Heart right ventricle (tissue), 16 donors: ENCODE measurements around the gene SIRPD. TPM values are rescaled to one million over a fixed set of nuclear protein-coding genes. Genes with fewer than 3 reads are reported as not detected.

Experiments used
- ATAC-seq, 8 donors: fragments of 200-7000 bp; cut with Tn5 transposase; one replicate each; pipeline ENCODE4 v1.9.1; 2020; ENCODE audit warnings: mild to moderate bottlenecking in 8 of 8, moderate library complexity in 8 of 8, moderate number of reproducible peaks in 1 of 8
- DNase-seq, 2 donors: peaks; one replicate each; pipeline ENCODE4 v3.0.0-alpha.2; 2020
- H3K27ac ChIP-seq, 10 donors: fragments of 200-600 bp; sonication (generic) in 2 of 10; one replicate each; pipeline versions ENCODE4 v1.5.0 to v1.8.0; 2020 to 2022; ENCODE audit warnings: mild to moderate bottlenecking in 3 of 10
- H3K27me3 ChIP-seq, 7 donors: fragments of 200-600 bp; one replicate each; pipeline ENCODE4 v1.8.0; 2021 to 2022; ENCODE audit warnings: mild to moderate bottlenecking in 2 of 7
- H3K36me3 ChIP-seq, 9 donors: fragments of 200-600 bp; sonication (generic) in 1 of 9; one replicate each; pipeline versions ENCODE4 v1.5.0 to v1.8.0; 2020 to 2022; ENCODE audit warnings: mild to moderate bottlenecking in 2 of 9
- H3K4me1 ChIP-seq, 9 donors: fragments of 200-600 bp; sonication (generic) in 1 of 9; one replicate each; pipeline versions ENCODE4 v1.5.0 to v1.8.0; 2020 to 2022; ENCODE audit warnings: mild to moderate bottlenecking in 4 of 9
- H3K4me3 ChIP-seq, 10 donors: fragments of 200-600 bp; sonication (generic) in 2 of 10; one replicate each; pipeline versions ENCODE4 v1.5.0 to v1.8.0; 2020 to 2022; ENCODE audit warnings: mild to moderate bottlenecking in 7 of 10, moderate library complexity in 2 of 10
- H3K9me3 ChIP-seq, 11 donors: fragments of 200-600 bp in 10 of 11; sonication (generic) in 2 of 11; one replicate each; pipeline versions ENCODE4 v1.5.0 to v1.8.0; 2013 to 2022; ENCODE audit warnings: mild to moderate bottlenecking in 2 of 11, control low read depth in 1 of 11, moderate library complexity in 1 of 11
- WGBS, 2 donors: extraction: QIAGEN DNeasy Blood & Tissue Kit; methylation state at CpG; one replicate each; pipeline ENCODE4 v1.1.7; 2013; ENCODE audit warnings: inconsistent platforms in 1 of 2; 5-methylcytosine and 5-hydroxymethylcytosine counted together
- intact Hi-C, 10 donors: fragments of 100-400 bp; cut with DNase I; formaldehyde crosslinking; loops; one replicate each; pipeline versions ENCODE4 v1.11.1 to v1.14.2; 2022
- polyA plus RNA-seq, 2 donors: library from polyadenylated mRNA; stranded (reverse); fragments of 200-250 nt; gene quantifications; one replicate each; pipeline ENCODE4 v1.2.3, GENCODE V29; 2013
- total RNA-seq, 10 donors: library from RNA; stranded (reverse); fragmentation: NEBNext Ultra II Directional in 3 of 10; extraction: Animal tissue kit (Norgen Biotek cat#: 25700) in 3 of 10; gene quantifications; one replicate each; pipeline versions ENCODE4 v1.2.1 to v1.2.4, GENCODE V29; 2021 to 2023
- TF ChIP-seq, protein P1 (sequence below), 9 donors: fragments of 200-600 bp; sonication (generic) in 2 of 9; IDR thresholded peaks; one replicate each; pipeline versions ENCODE4 v1.5.0 to v1.8.0; 2021 to 2022; ENCODE audit warnings: antibody characterized with exemption in 9 of 9, mild to moderate bottlenecking in 5 of 9, moderate library complexity in 1 of 9
- donor health status: Arrhythmogenic right ventricular cardiomyopathy.
- donor health status: ischemic (EF 13 %, LVEDD 7.1; RV severe dilation, severe dysfunction).
- donor health status: healthy with polysubstance abuse.
- donor health status: DM: no; HTN: yes; CAD: no.
- donor health status: DM: no; HTN: no; CAD: no.
- donor health status: ischemic (EF 25% LVEDD 6.9; RV normal size, moderate dysfunction).
- donor health status: ischemic (EF 25% LVEDD 5.7; RV mildly dilated, moderate dysfunction).
- donor health status: healthy.
- donor health status: DM: yes; HTN: yes; CAD: no.
- donor health status: Ischemic cardiomyopathy.
- donor health status: ischemic (EF 35%, LVEDD 5.7; RV mildly dilated, moderate dysfunction).
- donor health status: nonischemic (EF 11% LVEDD 7.7; RV severe dilation, severe dysfunction).
- donor health status: DM: yes; HTN: yes; CAD: no.
- donor health status: PGD.
- donor health status: ischemic (EF 29% LVEDD 5.4; RV normal size, mild dysfunction).
- donor health status: nonischemic (EF 23%, LVEDD 6.1; RV moderate dilation, normal function).

Gene SIRPD
- total and polyA plus RNA-seq, 12 donors = 0.17 to 0.23 TPM; not detected in 10

GRCh38 chr20:1491281-1491840 is 66.1 kb downstream of the SIRPD start, which contains the start of gene SIRPB2:
TSS of gene SIRPB2 (minus strand) at chr20:1491420. CDS start at chr20:1491359, 61 bp downstream.
- Histone ChIP-seq H3K4me3 (peak within 1 kb of the TSS in 8 of 10 donors; percentile 8 to 55 (median 20)), H3K9me3 (peaks cover 0 to 3% (median 0%) of the 10 kb centered on the region in 11 donors), H3K4me1 (peaks cover 0 to 56% (median 6%) of the 10 kb centered on the region in 9 donors), H3K27me3 (peaks cover 0 to 2% (median 0%) of the 10 kb centered on the region in 7 donors), H3K27ac (peak within 1 kb of the TSS in 9 of 10 donors; percentile 22 to 92 (median 61)), H3K36me3 (no peaks in the 10 kb centered on the region)
- intact Hi-C loops = no loop called here
- DNase-seq (peak; percentile 42 to 50), ATAC-seq (peak; percentile 77 to 82 (median 78))
- TF ChIP-seq, protein P1, sequence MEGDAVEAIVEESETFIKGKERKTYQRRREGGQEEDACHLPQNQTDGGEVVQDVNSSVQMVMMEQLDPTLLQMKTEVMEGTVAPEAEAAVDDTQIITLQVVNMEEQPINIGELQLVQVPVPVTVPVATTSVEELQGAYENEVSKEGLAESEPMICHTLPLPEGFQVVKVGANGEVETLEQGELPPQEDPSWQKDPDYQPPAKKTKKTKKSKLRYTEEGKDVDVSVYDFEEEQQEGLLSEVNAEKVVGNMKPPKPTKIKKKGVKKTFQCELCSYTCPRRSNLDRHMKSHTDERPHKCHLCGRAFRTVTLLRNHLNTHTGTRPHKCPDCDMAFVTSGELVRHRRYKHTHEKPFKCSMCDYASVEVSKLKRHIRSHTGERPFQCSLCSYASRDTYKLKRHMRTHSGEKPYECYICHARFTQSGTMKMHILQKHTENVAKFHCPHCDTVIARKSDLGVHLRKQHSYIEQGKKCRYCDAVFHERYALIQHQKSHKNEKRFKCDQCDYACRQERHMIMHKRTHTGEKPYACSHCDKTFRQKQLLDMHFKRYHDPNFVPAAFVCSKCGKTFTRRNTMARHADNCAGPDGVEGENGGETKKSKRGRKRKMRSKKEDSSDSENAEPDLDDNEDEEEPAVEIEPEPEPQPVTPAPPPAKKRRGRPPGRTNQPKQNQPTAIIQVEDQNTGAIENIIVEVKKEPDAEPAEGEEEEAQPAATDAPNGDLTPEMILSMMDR (IDR thresholded peaks at IDR 0.05) = no peak
- WGBS, 2 donors = 54 to 57% methylated on average over 11 of the region's 11 CpGs

GRCh38 chr20:1490643-1491195 is 66.8 kb downstream of the SIRPD start:
- peaks cover 0 to 63% (median 6%) of the 10 kb centered on the region in 9 donors for H3K4me1 ChIP-seq
- no peaks in the 10 kb centered on the region for H3K36me3 ChIP-seq
- ATAC-seq = peak in 4 of 8 donors; percentile 13 to 30 (median 20)
- H3K4me3 ChIP-seq = peak overlapping the region in 8 of 10 donors; percentile 8 to 55 (median 20)
- 74 to 78% methylated on average over 9 of the region's 9 CpGs for WGBS, 2 donors
- H3K9me3 ChIP-seq = peaks cover 0 to 3% (median 0%) of the 10 kb centered on the region in 11 donors
- TF ChIP-seq, protein P1 (IDR thresholded peaks at IDR 0.05) = no peak
- H3K27ac ChIP-seq = peak overlapping the region in 8 of 10 donors; percentile 22 to 92 (median 62)
- peaks cover 0 to 2% (median 0%) of the 10 kb centered on the region in 7 donors for H3K27me3 ChIP-seq
- DNase-seq = no peak
- intact Hi-C loops = no loop called here

DNA sequence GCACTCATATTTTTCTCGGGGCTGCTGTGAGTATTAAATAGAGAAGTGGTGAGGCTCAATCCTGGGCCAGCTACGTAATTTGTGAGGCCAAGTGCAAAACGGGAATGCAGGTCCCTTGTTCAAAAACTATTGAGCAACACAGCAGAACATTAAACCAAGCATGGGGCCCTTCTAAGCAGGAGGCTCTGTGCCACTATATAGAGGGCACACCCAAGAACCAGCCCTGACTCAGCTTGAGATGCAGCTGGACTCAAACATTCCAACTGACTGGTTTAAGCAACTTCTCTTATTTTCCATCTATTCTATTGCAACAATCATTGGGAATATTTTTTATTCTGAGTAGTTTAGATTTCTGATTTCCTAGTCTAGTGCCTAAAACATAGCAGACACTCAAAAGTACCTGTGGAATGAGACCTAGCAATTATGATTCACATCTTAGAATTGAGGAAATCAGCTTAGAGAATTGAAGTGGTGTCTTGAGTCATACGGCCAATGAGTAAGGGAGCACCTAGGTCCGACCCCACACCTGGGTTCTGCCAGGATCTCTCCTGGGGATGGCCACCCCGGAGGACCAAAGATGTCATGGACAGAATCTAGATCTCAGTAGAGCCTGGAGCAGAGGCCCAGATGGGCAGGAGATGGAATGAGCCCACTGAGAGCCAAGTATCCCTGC is 67.6 kb downstream of the SIRPD start:
- DNase-seq = no peak
- Histone ChIP-seq H3K4me1 (peaks cover 0 to 66% (median 6%) of the 10 kb centered on the region in 9 donors), H3K36me3 (no peaks in the 10 kb centered on the region), H3K27me3 (peaks cover 0 to 2% (median 0%) of the 10 kb centered on the region in 7 donors), H3K27ac (peak overlapping the region in 5 of 10 donors; percentile 39 to 92 (median 65)), H3K9me3 (peaks cover 0 to 3% (median 0%) of the 10 kb centered on the region in 11 donors), H3K4me3 (peak overlapping the region in 6 of 10 donors; percentile 8 to 55 (median 22))
- TF ChIP-seq, protein P1 (IDR thresholded peaks at IDR 0.05) = no peak
- peak in 5 of 8 donors; percentile 22 to 76 (median 58) for ATAC-seq
- WGBS, 2 donors = 74 to 83% methylated on average over 6 of the region's 6 CpGs
- intact Hi-C loops = no loop called here

- Histone ChIP-seq H3K36me3 (no peaks in the 10 kb centered on the region), H3K4me1 (peaks cover 0 to 66% (median 6%) of the 10 kb centered on the region in 9 donors), H3K4me3 (peak overlapping the region in 3 of 10 donors; percentile 11 to 55 (median 17)), H3K27ac (peak overlapping the region in 3 of 10 donors; percentile 30 to 92 (median 59)), H3K27me3 (peaks cover 0 to 2% (median 0%) of the 10 kb centered on the region in 7 donors), H3K9me3 (peaks cover 0 to 3% (median 0%) of the 10 kb centered on the region in 11 donors)
- intact Hi-C loops = no loop called here
- no peak for DNase-seq
- 73 to 79% methylated on average over 2 of the region's 2 CpGs for WGBS, 2 donors
- TF ChIP-seq, protein P1 (IDR thresholded peaks at IDR 0.05) = no peak
- peak in 2 of 8 donors; percentile 34 to 41 for ATAC-seq
Observed at GRCh38 chr20:1489325-1489724, 68.2 kb downstream of the SIRPD start.
